Neural cell (in vitro differentiated cells): ENCODE measurements around the gene MYO1H. TPM values are rescaled to one million over a fixed set of nuclear protein-coding genes. Genes with fewer than 3 reads are reported as not detected.
"Not testable (repeated sequence)": the region's sequence is repeated elsewhere in the genome, so short reads cannot be mapped to it uniquely, and the experiment has no call there.

Experiments used
- H2AFZ ChIP-seq: fragments of 200-600, 300-800 bp; sonication (generic), shearing (Covaris generic); 2 replicates; pipeline ENCODE4 v1.6.0; 2014; ENCODE audit warnings: low read depth, mild to moderate bottlenecking, antibody characterized with exemption, low read length, moderate library complexity
- H3F3A ChIP-seq: fragments of 200-600 bp; shearing (Covaris generic); 2 replicates; pipeline ENCODE4 v1.6.1; 2016; ENCODE audit warnings: mild to moderate bottlenecking, moderate library complexity, mixed read lengths, antibody characterized with exemption, low read length; ENCODE audit not compliant: insufficient read depth, poor library complexity, severe bottlenecking
- H3K27ac ChIP-seq: fragments of 200-600, 300-800 bp; sonication (generic), shearing (Covaris generic); 2 replicates; pipeline ENCODE4 v1.5.1; 2014; ENCODE audit warnings: mild to moderate bottlenecking, low read length, moderate library complexity
- H3K27me3 ChIP-seq: fragments of 300-800, 200-600 bp; sonication (generic), shearing (Covaris generic); 2 replicates; pipeline ENCODE4 v1.6.0; 2014; ENCODE audit warnings: mild to moderate bottlenecking, low read depth, low read length, moderate library complexity; ENCODE audit not compliant: insufficient read depth
- H3K36me3 ChIP-seq: fragments of 300-800, 200-600 bp; sonication (generic), shearing (Covaris generic); 2 replicates; pipeline ENCODE4 v1.5.1; 2014; ENCODE audit warnings: mild to moderate bottlenecking, antibody characterized with exemption, low read length, moderate library complexity; ENCODE audit not compliant: insufficient read depth
- H3K4me2 ChIP-seq: fragments of 300-800, 200-600 bp; sonication (generic), shearing (Covaris generic); 2 replicates; pipeline ENCODE4 v1.6.0; 2014; ENCODE audit warnings: mild to moderate bottlenecking, low read length
- H3K4me3 ChIP-seq: fragments of 300-800, 200-600 bp; sonication (generic), shearing (Covaris generic); 2 replicates; pipeline ENCODE4 v1.5.1; 2014; ENCODE audit warnings: mild to moderate bottlenecking, low read length, moderate library complexity
- H3K79me2 ChIP-seq: fragments of 200-600 bp; shearing (Covaris generic); replicated peaks from 2 replicates; pipeline ENCODE4 v1.6.0; 2014; ENCODE audit warnings: mild to moderate bottlenecking, low read length, moderate library complexity; ENCODE audit not compliant: insufficient read depth
- H3K9ac ChIP-seq: fragments of 300-800, 200-600 bp; sonication (generic), shearing (Covaris generic); 2 replicates; pipeline ENCODE4 v1.6.1; 2016; ENCODE audit warnings: mild to moderate bottlenecking, low read length, mixed read lengths
- H3K9me2 ChIP-seq: fragments of 200-600 bp; shearing (Covaris generic); 2 replicates; pipeline ENCODE4 v1.6.1; 2016; ENCODE audit warnings: mild to moderate bottlenecking, low read length, mixed read lengths; ENCODE audit not compliant: insufficient read depth
- H3K9me3 ChIP-seq: fragments of 200-600, 300-800 bp; sonication (generic), shearing (Covaris generic); 2 replicates; pipeline ENCODE4 v1.6.1; 2016; ENCODE audit warnings: mild to moderate bottlenecking, mixed run types, low read length, moderate library complexity, mixed read lengths
- H4K20me1 ChIP-seq: fragments of 200-600 bp; shearing (Covaris generic); 2 replicates; pipeline ENCODE4 v1.6.1; 2016; ENCODE audit warnings: mild to moderate bottlenecking, mixed run types; ENCODE audit not compliant: insufficient read depth
- CTCF ChIP-seq: fragments of 450-650 bp; IDR thresholded peaks from 2 replicates; pipeline ENCODE4 v1.5.1; 2014; ENCODE audit warnings: antibody characterized with exemption, mild to moderate bottlenecking, moderate library complexity; ENCODE audit not compliant: poor library complexity, severe bottlenecking
- EP300 ChIP-seq: fragments of 450-650 bp; conservative IDR thresholded peaks from 2 replicates; pipeline ENCODE4 v1.6.1; 2014; ENCODE audit warnings: antibody characterized with exemption, mild to moderate bottlenecking, moderate library complexity; ENCODE audit not compliant: poor library complexity, severe bottlenecking
- EZH2 ChIP-seq: fragments of 200-600, 300-800 bp; shearing (Covaris generic), sonication (generic); IDR thresholded peaks from 2 replicates; pipeline ENCODE4 v1.6.1; 2014; ENCODE audit warnings: antibody characterized with exemption, low read length, borderline replicate concordance, mild to moderate bottlenecking; ENCODE audit not compliant: insufficient read depth, poor library complexity, severe bottlenecking
- MXI1 ChIP-seq: fragments of 450-650 bp; conservative IDR thresholded peaks from 2 replicates; pipeline ENCODE4 v1.6.1; 2014; ENCODE audit warnings: antibody characterized with exemption, mild to moderate bottlenecking; ENCODE audit not compliant: poor library complexity, severe bottlenecking
- POLR2AphosphoS5 ChIP-seq: IDR thresholded peaks from 2 replicates; pipeline ENCODE4 v1.6.1; 2012
- RAD21 ChIP-seq: fragments of 450-650 bp; conservative IDR thresholded peaks from 2 replicates; pipeline ENCODE4 v1.6.1; 2014; ENCODE audit warnings: antibody characterized with exemption, mild to moderate bottlenecking, moderate library complexity
- REST ChIP-seq: IDR thresholded peaks from 2 replicates; pipeline ENCODE4 v1.6.1; 2012; ENCODE audit warnings: borderline replicate concordance
- SMC3 ChIP-seq: fragments of 450-650 bp; conservative IDR thresholded peaks from 2 replicates; pipeline ENCODE4 v1.6.1; 2014; ENCODE audit warnings: antibody characterized with exemption, mild to moderate bottlenecking, moderate library complexity; ENCODE audit not compliant: poor library complexity
- TAF1 ChIP-seq: IDR thresholded peaks from 2 replicates; pipeline ENCODE4 v1.6.1; 2012; ENCODE audit warnings: low read depth
- polyA plus RNA-seq: library from polyadenylated mRNA; depleted of rRNA; stranded (reverse); fragments of >200 nt; gene quantifications from 2 replicates; pipeline ENCODE4 v1.2.3, GENCODE V29; 2014

The MYO1H gene
- polyA plus RNA-seq, 1 donor from 2014 or later: 10.6 TPM

GRCh38 chr12:109393437-109394345, 46.0 kb downstream of the MYO1H start:
- TF ChIP-seq RAD21 (peak; percentile 66), SMC3 (peak; percentile 63), TAF1 (no peak), CTCF (peak; percentile 81), EP300 (no peak)
- no peaks in the 10 kb centered on the region for H3K36me3 ChIP-seq

GRCh38 chr12:109394891-109395290, 47.2 kb downstream of the MYO1H start:
- Histone ChIP-seq H3K79me2 (no peaks in the 10 kb centered on the region), H3K4me3 (no peak overlapping the region), H3F3A (no peaks in the 10 kb centered on the region), H4K20me1 (no peaks in the 10 kb centered on the region), H3K4me2 (no peak overlapping the region), H3K9me2 (no peaks in the 10 kb centered on the region), H3K27me3 (no peaks in the 10 kb centered on the region), H3K27ac (no peak overlapping the region), H3K36me3 (no peaks in the 10 kb centered on the region), H2AFZ (no peak overlapping the region), H3K9me3 (no peaks in the 10 kb centered on the region), H3K9ac (no peak overlapping the region)
- TF ChIP-seq TAF1 (no peak), SMC3 (no peak), CTCF (no peak), EZH2 (no peak), REST (no peak), EP300 (no peak), MXI1 (no peak), POLR2AphosphoS5 (no peak)

More at GRCh38 chr12:109393437-109394345, 46.0 kb downstream of the MYO1H start:
- H3K9me2 ChIP-seq: no peaks in the 10 kb centered on the region
- no peak overlapping the region for H3K4me2 ChIP-seq
- H4K20me1 ChIP-seq: no peaks in the 10 kb centered on the region
- H3K9ac ChIP-seq: no peak overlapping the region
- no peak overlapping the region for H2AFZ ChIP-seq
- H3K4me3 ChIP-seq: no peak overlapping the region
- no peaks in the 10 kb centered on the region for H3K27me3 ChIP-seq
- H3F3A ChIP-seq: no peaks in the 10 kb centered on the region
- no peaks in the 10 kb centered on the region for H3K79me2 ChIP-seq
- no peaks in the 10 kb centered on the region for H3K9me3 ChIP-seq
- no peak overlapping the region for H3K27ac ChIP-seq

- H3K79me2 ChIP-seq, H3K36me3 ChIP-seq, H3K9me3 ChIP-seq, H3K4me3 ChIP-seq, H3K9ac ChIP-seq, H3K27me3 ChIP-seq, H3F3A ChIP-seq, H2AFZ ChIP-seq, H4K20me1 ChIP-seq, H3K9me2 ChIP-seq, H3K4me2 ChIP-seq, H3K27ac ChIP-seq: not testable (repeated sequence)
These were observed 57.1 kb downstream of the MYO1H start for GRCh38 chr12:109404841-109405240.

- not testable (repeated sequence) for H3K36me3 ChIP-seq, H2AFZ ChIP-seq, H3K27me3 ChIP-seq, H3K4me2 ChIP-seq, H3K9me3 ChIP-seq, H3K79me2 ChIP-seq, H3F3A ChIP-seq, H3K9me2 ChIP-seq, H3K9ac ChIP-seq, H3K4me3 ChIP-seq, H3K27ac ChIP-seq, H4K20me1 ChIP-seq
These were observed 58.4 kb downstream of the MYO1H start for GRCh38 chr12:109406147-109406546.
